ENCODE data around the gene SUFU. TPM values are rescaled to one million over a fixed set of nuclear protein-coding genes. Genes with fewer than 3 reads are reported as not detected.

Gene SUFU
- total and polyA plus RNA-seq, 2 of the 8 experiments (the other 6 are each of a cell fraction or from before 2014, with no cell fraction given) = 7.0 to 10.8 TPM

- H3K4me1 ChIP-seq (replicated peaks in 1 of 4; ENCODE audit: control insufficient read depth in 3 of 4, insufficient read depth in 4 of 4, low read length in 3 of 4) = no peaks in the 10 kb centered on the region
- H3K18ac ChIP-seq (ENCODE audit: extremely low read depth, low read length) = no peak overlapping the region
- H3K9me3 ChIP-seq (ENCODE audit: insufficient read depth in 2 of 2, low read depth in 1 of 2, low read length in 1 of 2) = no peaks in the 10 kb centered on the region
- no peak overlapping the region for H3K27ac ChIP-seq (ENCODE audit: low read depth, low read length)
- H4K20me1 ChIP-seq (replicated peaks in 1 of 2; ENCODE audit: control insufficient read depth in 1 of 2, insufficient read depth in 2 of 2, low read length in 2 of 2) = peaks cover 3 to 9% of the 10 kb centered on the region in 2 experiments
- H2BK120ac ChIP-seq (replicated peaks; ENCODE audit: low read depth, low read length) = no peak overlapping the region
- no peak overlapping the region for H2BK15ac ChIP-seq (ENCODE audit: low read length)
- no peak overlapping the region for H4K91ac ChIP-seq (replicated peaks; ENCODE audit: insufficient read length, low read length)
- FAIRE-seq (no peak), DNase-seq (ENCODE audit: low read depth in 1 of 2, low spot score in 2 of 2) (no peak)
- H3K23me2 ChIP-seq (ENCODE audit: low read depth, low read length) = no peaks in the 10 kb centered on the region
- no peak overlapping the region for H2BK20ac ChIP-seq (ENCODE audit: low read length)
- H3K36me3 ChIP-seq (ENCODE audit: control insufficient read depth in 2 of 4, insufficient read depth in 4 of 4, low read length in 3 of 4) = no peaks in the 10 kb centered on the region
- H3K9ac ChIP-seq (replicated peaks in 1 of 4; ENCODE audit: extremely low read depth in 1 of 4, low read depth in 3 of 4, low read length in 3 of 4) = no peak overlapping the region
- ChIA-PET CTCF (ENCODE audit: partially characterized antibody) (interaction anchor here (0.6 to 0.7 kb wide), 2 partner anchors 179 to 1077 kb away, joined by 3 to 6 read pairs; no protein-coding TSS in a partner anchor), POLR2A (ENCODE audit: partially characterized antibody) (no interaction called here)
- no peak overlapping the region for H3K4me2 ChIP-seq (ENCODE audit: insufficient read depth in 1 of 2, low read depth in 2 of 2, low read length in 2 of 2)
- no peak for TF ChIP-seq RNF2 (IDR thresholded peaks at IDR 0.05; ENCODE audit: borderline replicate concordance, low read depth, low read length, missing control alignments, poor library complexity, severe bottlenecking)
- TF ChIP-seq, protein P1, sequence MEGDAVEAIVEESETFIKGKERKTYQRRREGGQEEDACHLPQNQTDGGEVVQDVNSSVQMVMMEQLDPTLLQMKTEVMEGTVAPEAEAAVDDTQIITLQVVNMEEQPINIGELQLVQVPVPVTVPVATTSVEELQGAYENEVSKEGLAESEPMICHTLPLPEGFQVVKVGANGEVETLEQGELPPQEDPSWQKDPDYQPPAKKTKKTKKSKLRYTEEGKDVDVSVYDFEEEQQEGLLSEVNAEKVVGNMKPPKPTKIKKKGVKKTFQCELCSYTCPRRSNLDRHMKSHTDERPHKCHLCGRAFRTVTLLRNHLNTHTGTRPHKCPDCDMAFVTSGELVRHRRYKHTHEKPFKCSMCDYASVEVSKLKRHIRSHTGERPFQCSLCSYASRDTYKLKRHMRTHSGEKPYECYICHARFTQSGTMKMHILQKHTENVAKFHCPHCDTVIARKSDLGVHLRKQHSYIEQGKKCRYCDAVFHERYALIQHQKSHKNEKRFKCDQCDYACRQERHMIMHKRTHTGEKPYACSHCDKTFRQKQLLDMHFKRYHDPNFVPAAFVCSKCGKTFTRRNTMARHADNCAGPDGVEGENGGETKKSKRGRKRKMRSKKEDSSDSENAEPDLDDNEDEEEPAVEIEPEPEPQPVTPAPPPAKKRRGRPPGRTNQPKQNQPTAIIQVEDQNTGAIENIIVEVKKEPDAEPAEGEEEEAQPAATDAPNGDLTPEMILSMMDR (IDR thresholded peaks at IDR 0.05; ENCODE audit: control extremely low read depth in 1 of 3, insufficient read depth in 1 of 3, low read depth in 1 of 3, low read length in 3 of 3) = no peak
- no peak for TF ChIP-seq TEAD4 (IDR thresholded peaks at IDR 0.05; ENCODE audit: low read depth, low read length)
- TF ChIP-seq JUND (IDR thresholded peaks at IDR 0.05; ENCODE audit: low read length) = no peak
- no peak for TF ChIP-seq SUZ12 (IDR thresholded peaks at IDR 0.05; ENCODE audit: low read length)
- TF ChIP-seq SRF (IDR thresholded peaks at IDR 0.05; ENCODE audit: low read depth, low read length) = no peak
- no peak for TF ChIP-seq JUN (IDR thresholded peaks at IDR 0.05; ENCODE audit: low read depth, low read length)
- no peak for TF ChIP-seq CHD2 (IDR thresholded peaks at IDR 0.05; ENCODE audit: low read length)
- no peak for TF ChIP-seq CREB1 (IDR thresholded peaks at IDR 0.05)
- TF ChIP-seq ATF3 (IDR thresholded peaks at IDR 0.05; ENCODE audit: insufficient read depth, low read depth, low read length) = no peak
- TF ChIP-seq CBX8 (IDR thresholded peaks at IDR 0.05; ENCODE audit: borderline replicate concordance, low read depth, low read length) = no peak
- TF ChIP-seq ZNF274 (IDR thresholded peaks at IDR 0.05; ENCODE audit: borderline replicate concordance, extremely low read depth, low read length) = no peak
- no peaks in the 10 kb centered on the region for H3K79me2 ChIP-seq (ENCODE audit: control insufficient read depth in 1 of 2, insufficient read depth in 2 of 2, low read length in 2 of 2)
- no peaks in the 10 kb centered on the region for H3K79me1 ChIP-seq (ENCODE audit: low read depth, low read length)
- H3K4me3 ChIP-seq (ENCODE audit: extremely low read depth in 1 of 4, insufficient read depth in 2 of 4, low read depth in 3 of 4, low read length in 4 of 4) = no peak overlapping the region
- no peak overlapping the region for H4K5ac ChIP-seq (ENCODE audit: insufficient read length, low read depth, low read length)
- no peaks in the 10 kb centered on the region; a peak in 1 of 7 replicates for H3K27me3 ChIP-seq (replicated peaks in 1 of 4; ENCODE audit: control insufficient read depth in 3 of 4, extremely low read depth in 1 of 4, insufficient read depth in 3 of 4, low read length in 3 of 4)
- no peak overlapping the region for H3K23ac ChIP-seq (ENCODE audit: insufficient read length)
- 96% methylated on average over 2 of the region's 2 CpGs; no CpG with 5 or more reads in 1 of the 2 experiments for WGBS, 2 experiments (ENCODE audit: extremely low coverage in 1 of 2, insufficient coverage in 1 of 2, insufficient read length in 1 of 2, insufficient replicate concordance in 2 of 2, low coverage in 1 of 2, low lambda C conversion rate in 2 of 2, missing lambda C conversion rate in 1 of 2)
- H3K14ac ChIP-seq (ENCODE audit: insufficient read length) = no peak overlapping the region
- no peak overlapping the region for H2BK5ac ChIP-seq (ENCODE audit: low read depth, low read length)
- H4K8ac ChIP-seq (ENCODE audit: extremely low read depth, insufficient read depth, low read length) = no peak overlapping the region
- H2AK5ac ChIP-seq (ENCODE audit: low read depth, low read length) = no peak overlapping the region
- H3K4ac ChIP-seq (replicated peaks; ENCODE audit: insufficient read length, low read depth, low read length) = no peak overlapping the region
- no peak overlapping the region for H3K56ac ChIP-seq (replicated peaks; ENCODE audit: insufficient read length, low read depth, low read length)
- H2BK12ac ChIP-seq (ENCODE audit: low read depth, low read length) = no peak overlapping the region
- no peak overlapping the region for H2AFZ ChIP-seq (ENCODE audit: low read length)
Measured at GRCh38 chr10:102557569-102557968, 53.8 kb downstream of the SUFU start.

All from H1 (cell line).